VCaP (cell line): ENCODE data around the gene CCDC78.

Experiments used
- H3K27ac ChIP-seq: fragments of 450-650 bp; 2 replicates; pipeline ENCODE4 v1.5.1; 2017
- TF ChIP-seq, protein P1 (sequence below): fragments of 450-650 bp; conservative IDR thresholded peaks from 2 replicates; pipeline ENCODE4 v1.5.1; 2017; ENCODE audit warnings: mild to moderate bottlenecking, moderate library complexity

Gene CCDC78

DNA sequence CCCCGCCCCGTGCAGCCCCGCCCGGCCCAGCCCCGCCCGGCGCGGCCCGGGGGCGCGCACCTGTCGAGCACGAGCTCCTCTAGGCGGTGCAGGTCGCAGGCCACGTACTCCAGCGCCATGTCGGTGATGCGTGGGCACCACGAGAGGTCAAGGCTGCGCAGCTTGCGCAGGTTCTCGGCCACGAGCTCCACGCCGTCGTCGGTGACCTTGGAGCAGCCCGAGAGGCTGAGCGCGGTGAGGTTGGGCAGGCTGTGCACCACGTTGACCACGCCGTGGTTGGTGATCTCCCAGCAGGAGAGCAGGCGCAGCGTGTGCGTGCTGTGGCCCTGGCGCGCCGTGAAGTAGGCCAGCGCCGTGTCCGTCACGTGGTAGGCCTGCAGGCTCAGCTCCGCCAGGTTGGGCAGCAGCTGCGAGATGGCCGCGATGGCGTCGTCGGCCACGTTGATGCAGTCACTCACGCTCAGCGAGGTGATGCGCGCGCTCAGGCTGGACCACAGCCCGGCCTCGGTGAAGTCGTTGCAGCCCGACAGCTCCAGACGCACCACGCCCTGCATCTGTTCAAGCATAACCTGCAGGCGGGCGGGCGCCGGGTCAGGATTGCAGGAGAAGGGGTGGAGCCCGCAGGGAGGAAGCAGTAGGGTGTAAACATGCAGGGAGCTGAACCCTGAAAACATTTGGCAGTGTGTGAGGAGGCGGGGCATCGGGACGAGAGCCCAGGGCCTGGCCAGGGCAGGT lies 30.7 kb downstream of the CCDC78 start:
- TF ChIP-seq, protein P1, sequence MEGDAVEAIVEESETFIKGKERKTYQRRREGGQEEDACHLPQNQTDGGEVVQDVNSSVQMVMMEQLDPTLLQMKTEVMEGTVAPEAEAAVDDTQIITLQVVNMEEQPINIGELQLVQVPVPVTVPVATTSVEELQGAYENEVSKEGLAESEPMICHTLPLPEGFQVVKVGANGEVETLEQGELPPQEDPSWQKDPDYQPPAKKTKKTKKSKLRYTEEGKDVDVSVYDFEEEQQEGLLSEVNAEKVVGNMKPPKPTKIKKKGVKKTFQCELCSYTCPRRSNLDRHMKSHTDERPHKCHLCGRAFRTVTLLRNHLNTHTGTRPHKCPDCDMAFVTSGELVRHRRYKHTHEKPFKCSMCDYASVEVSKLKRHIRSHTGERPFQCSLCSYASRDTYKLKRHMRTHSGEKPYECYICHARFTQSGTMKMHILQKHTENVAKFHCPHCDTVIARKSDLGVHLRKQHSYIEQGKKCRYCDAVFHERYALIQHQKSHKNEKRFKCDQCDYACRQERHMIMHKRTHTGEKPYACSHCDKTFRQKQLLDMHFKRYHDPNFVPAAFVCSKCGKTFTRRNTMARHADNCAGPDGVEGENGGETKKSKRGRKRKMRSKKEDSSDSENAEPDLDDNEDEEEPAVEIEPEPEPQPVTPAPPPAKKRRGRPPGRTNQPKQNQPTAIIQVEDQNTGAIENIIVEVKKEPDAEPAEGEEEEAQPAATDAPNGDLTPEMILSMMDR = no peak
- no peak overlapping the region for H3K27ac ChIP-seq

DNA sequence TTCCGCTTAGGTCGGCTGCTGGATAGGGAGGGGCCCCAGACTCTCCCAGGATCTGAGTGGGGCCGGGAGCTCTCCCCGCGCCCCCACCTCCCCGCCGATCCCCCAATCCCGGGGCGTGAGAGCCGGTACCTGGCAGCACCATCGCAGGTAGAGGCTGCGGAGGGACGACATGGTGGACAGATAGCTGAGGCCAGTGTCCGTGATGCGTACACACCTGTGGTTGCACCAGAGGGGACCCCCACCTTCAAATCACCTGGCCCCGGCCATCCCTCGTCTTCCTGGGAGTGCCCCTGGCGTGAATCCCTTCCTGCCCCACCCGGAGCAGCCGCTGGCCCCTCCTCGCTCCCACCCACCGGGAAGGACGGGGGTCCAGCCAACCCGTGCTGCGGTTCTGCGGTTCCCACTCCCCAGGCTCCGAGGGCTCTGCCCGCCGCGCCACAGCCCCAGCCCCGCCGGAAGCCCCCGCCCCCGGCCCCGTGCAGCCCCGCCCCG lies 31.3 kb downstream of the CCDC78 start:
- TF ChIP-seq, protein P1 = no peak
- H3K27ac ChIP-seq = no peak overlapping the region

DNA sequence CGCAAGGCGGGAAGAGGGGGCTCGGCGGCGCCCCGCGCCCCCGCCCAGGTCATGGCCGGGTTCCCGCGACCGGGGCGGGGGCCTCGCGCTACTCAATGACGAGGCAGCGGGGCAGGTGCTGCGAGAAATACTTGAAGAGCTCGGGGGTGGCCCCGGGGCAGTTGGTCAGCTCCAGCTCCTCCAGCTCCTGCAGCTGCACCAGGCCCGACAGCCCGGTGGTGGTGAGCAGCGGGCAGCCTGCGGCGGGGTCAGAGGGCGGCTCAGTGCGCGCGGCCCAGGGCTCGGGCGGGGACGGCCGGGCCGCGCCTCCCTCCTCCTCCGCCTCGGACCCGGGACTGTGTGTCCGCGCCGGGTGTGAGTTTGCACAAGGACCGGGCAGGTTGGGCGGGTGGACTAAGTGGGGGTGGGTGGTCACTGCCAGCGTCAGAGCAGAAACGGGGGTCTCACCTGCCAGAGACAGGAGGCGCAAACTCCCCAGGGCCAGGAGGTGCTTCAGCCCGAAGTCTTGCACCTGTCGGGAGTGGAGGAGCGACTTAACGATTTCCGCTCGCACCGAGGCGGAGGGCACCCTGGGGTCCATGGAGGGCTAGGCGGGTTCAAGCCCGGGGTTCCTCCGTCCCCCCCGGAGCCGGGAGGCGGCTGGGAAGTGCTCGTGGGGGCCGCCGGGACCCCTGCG lies 31.9 kb downstream of the CCDC78 start:
- TF ChIP-seq, protein P1 = no peak
- H3K27ac ChIP-seq = no peak overlapping the region

DNA sequence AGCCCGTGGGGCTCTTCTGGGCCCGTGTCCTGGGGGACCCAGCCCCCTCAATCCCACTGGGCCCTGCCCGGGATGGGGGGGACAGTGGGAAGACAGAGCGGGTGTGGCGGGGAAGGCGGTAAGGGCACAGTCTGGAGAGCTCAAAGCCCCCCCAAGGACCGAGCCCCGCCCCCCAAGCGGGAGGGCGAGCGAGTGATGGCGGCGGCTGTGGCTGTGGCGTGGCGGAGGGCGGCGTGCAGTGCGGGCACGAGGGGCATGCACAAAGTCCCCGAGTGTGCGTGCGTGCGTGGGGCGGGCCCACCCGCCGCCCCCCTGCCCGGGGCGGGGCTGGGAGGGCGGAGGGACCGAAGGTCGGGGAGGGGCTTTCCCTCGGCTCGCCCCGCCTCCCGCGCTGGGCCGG lies 32.5 kb downstream of the CCDC78 start:
- H3K27ac ChIP-seq = no peak overlapping the region

DNA sequence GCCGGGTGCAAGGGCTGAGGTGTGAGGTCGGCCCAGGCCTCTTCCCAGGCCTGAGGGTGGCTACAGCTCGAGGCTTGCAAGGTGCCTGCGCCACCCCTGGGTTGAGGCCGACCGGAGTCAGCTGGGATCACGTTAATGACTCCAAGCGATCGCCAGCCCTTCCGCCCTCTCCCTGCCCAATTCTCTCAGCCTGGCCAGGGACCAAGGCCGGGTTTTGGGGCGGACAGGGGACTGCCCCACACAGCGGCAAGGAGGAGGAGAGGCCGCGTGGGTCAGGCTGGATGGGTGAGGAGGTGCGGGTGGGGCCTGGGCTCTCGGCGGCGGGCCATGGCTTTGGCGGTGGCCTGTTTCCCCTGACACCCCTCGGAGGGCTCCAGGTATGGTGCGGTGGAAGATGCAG lies 32.9 kb downstream of the CCDC78 start:
- H3K27ac ChIP-seq = no peak overlapping the region
- TF ChIP-seq, protein P1 = no peak

More for the DNA sequence above, 32.5 kb downstream of the CCDC78 start:
- TF ChIP-seq, protein P1 = no peak

DNA sequence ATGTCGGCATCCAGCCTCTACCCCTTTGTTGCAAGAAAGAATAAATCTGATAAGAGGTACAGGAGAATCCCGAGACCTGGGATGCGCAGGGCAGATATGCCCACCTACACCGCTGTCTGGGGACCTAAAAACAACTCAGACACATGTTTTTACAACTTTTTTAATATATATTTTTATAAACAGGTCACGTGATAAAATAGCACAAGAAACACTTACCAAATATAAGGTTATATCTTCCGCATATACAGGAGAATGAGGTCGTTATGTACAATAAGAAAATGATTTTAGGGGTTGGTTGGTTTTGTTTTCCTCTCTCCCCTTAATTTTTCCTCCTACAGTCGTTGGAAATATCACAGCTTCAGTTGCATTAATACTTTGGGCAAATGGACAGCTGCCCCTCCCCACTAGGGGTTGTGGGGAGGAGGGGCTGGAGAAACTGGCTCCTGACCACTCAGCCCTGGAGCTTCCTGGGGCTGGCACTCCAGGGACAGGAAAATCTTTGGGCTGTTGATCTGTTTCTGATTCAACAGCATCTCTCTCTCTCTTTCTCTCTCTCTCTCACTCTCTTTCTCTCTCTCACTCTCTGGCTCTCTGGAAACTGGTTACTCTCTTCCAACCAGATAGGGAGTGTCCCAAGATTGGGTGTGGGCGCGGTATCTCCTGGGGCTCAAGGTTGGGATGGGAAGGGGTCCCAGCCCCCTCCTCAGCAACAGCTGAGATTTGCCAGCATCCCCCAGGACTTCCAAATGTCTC lies 33.7 kb downstream of the CCDC78 start:
- TF ChIP-seq, protein P1 = no peak
- no peak overlapping the region for H3K27ac ChIP-seq

DNA sequence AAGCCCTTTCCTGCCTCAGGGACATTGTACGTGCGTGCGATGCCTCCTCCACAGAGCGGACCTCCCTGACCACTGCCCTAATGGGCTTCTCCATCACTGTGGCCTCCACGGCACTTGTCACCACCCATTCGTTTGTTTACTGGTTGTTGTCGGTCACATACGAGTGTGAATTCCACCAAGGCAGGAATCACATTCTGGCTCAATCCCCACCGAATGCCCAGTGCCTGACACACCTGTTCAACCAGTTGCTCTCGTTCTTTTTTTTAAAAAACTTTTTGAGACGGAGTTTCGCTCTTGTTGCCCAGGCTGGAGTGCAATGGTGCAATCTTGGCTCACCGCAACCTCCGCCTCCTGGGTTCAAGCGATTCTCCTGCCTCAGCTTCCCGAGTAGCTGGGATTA lies 35.0 kb downstream of the CCDC78 start:
- peak overlapping the region; percentile 74; the same call in 1 of the 2 replicates for H3K27ac ChIP-seq
